Upper lobe of left lung (tissue), 6 donors: ENCODE results near the gene ATG4A. TPM values are rescaled to one million over a fixed set of nuclear protein-coding genes. Genes with fewer than 3 reads are reported as not detected.

Source experiments
- ATAC-seq, 2 donors: fragments of 200-7000 bp; cut with Tn5 transposase; one replicate each; pipeline ENCODE4 v1.9.1; 2022; ENCODE audit warnings: mild to moderate bottlenecking in 2 of 2, moderate library complexity in 2 of 2; ENCODE audit not compliant: low FRiP score in 2 of 2
- DNase-seq, 2 donors: peaks; one replicate each; pipeline ENCODE4 v3.0.0-alpha.2; 2019 to 2020
- H3K27ac ChIP-seq, 4 donors: fragments of 200-600 bp; sonication (generic); one replicate each; pipeline ENCODE4 v1.5.1; 2016 to 2019
- H3K27me3 ChIP-seq, 4 donors: fragments of 200-600 bp; sonication (generic); one replicate each; pipeline ENCODE4 v1.5.1; 2017 to 2019
- H3K36me3 ChIP-seq, 4 donors: fragments of 200-600 bp; sonication (generic); one replicate each; pipeline ENCODE4 v1.5.1; 2016 to 2019
- H3K4me1 ChIP-seq, 4 donors: fragments of 200-600 bp; sonication (generic); one replicate each; pipeline ENCODE4 v1.5.1; 2018 to 2019
- H3K4me3 ChIP-seq, 4 donors: fragments of 200-600 bp; sonication (generic); one replicate each; pipeline ENCODE4 v1.5.1; 2017 to 2019; ENCODE audit warnings: mild to moderate bottlenecking in 2 of 4, moderate library complexity in 1 of 4
- H3K9me3 ChIP-seq, 4 donors: fragments of 200-600 bp; sonication (generic); one replicate each; pipeline ENCODE4 v1.5.1; 2018 to 2019
- EP300 ChIP-seq, 4 donors: sonication (generic); formaldehyde crosslinking; IDR thresholded peaks; one replicate each; pipeline ENCODE4 v1.5.1; 2017; ENCODE audit warnings: antibody characterized with exemption in 4 of 4, control low read depth in 2 of 4
- POLR2A ChIP-seq, 4 donors: fragments of 450-650 bp; IDR thresholded peaks; one replicate each; pipeline ENCODE4 v1.5.1; 2016 to 2017; ENCODE audit warnings: antibody characterized with exemption in 4 of 4, mild to moderate bottlenecking in 2 of 4
- POLR2AphosphoS5 ChIP-seq, 2 donors: sonication (generic); formaldehyde crosslinking; IDR thresholded peaks; one replicate each; pipeline ENCODE4 v1.5.1; 2017; ENCODE audit warnings: antibody characterized with exemption in 2 of 2
- WGBS, 2 donors: methylation state at CpG; one replicate each; pipeline ENCODE4 v1.1.5; 2017 to 2018; 5-methylcytosine and 5-hydroxymethylcytosine counted together
- total RNA-seq, 6 donors: library from RNA; depleted of rRNA in 4 of 6; stranded (reverse); fragments of >200 nt in 4 of 6; gene quantifications; one replicate each; pipeline versions ENCODE4 v1.1.0 to v1.2.1, GENCODE V29; 2016 to 2021
- TF ChIP-seq, protein P1 (sequence below), 6 experiments: fragments of 450-650 bp in 4 of 6; fragments of 200-600 bp in 2 of 6; sonication (generic) in 2 of 6; IDR thresholded peaks; one replicate each; pipeline ENCODE4 v1.5.1; 2016 to 2019; ENCODE audit warnings: antibody characterized with exemption in 6 of 6
- donor health status: DM: no; HTN: no; CAD: no; lungs with moderate emphysema.
- donor health status: DM: no; HTN: yes; CAD: no; lungs with severe emphysema.

ATG4A gene
- total RNA-seq, 6 donors from 2014 or later = 9.4 to 21.0 (median 12.9) TPM

- Histone ChIP-seq H3K36me3 (no peaks in the 10 kb centered on the region), H3K27ac (no peak overlapping the region), H3K9me3 (no peaks in the 10 kb centered on the region), H3K27me3 (no peaks in the 10 kb centered on the region), H3K4me3 (no peak overlapping the region), H3K4me1 (no peaks in the 10 kb centered on the region)
- ATAC-seq (no peak), DNase-seq (no peak)
- 88 to 93% methylated on average over 3 of the region's 3 CpGs for whole genome bisulfite sequencing, 2 donors
- TF ChIP-seq POLR2A (IDR thresholded peaks at IDR 0.05) (no peak), EP300 (IDR thresholded peaks at IDR 0.05) (no peak), POLR2AphosphoS5 (IDR thresholded peaks at IDR 0.05) (no peak)
- TF ChIP-seq, protein P1, sequence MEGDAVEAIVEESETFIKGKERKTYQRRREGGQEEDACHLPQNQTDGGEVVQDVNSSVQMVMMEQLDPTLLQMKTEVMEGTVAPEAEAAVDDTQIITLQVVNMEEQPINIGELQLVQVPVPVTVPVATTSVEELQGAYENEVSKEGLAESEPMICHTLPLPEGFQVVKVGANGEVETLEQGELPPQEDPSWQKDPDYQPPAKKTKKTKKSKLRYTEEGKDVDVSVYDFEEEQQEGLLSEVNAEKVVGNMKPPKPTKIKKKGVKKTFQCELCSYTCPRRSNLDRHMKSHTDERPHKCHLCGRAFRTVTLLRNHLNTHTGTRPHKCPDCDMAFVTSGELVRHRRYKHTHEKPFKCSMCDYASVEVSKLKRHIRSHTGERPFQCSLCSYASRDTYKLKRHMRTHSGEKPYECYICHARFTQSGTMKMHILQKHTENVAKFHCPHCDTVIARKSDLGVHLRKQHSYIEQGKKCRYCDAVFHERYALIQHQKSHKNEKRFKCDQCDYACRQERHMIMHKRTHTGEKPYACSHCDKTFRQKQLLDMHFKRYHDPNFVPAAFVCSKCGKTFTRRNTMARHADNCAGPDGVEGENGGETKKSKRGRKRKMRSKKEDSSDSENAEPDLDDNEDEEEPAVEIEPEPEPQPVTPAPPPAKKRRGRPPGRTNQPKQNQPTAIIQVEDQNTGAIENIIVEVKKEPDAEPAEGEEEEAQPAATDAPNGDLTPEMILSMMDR (IDR thresholded peaks at IDR 0.05) = no peak
Observed at GRCh38 chrX:108169768-108170167, 78.2 kb downstream of the ATG4A start.

DNA sequence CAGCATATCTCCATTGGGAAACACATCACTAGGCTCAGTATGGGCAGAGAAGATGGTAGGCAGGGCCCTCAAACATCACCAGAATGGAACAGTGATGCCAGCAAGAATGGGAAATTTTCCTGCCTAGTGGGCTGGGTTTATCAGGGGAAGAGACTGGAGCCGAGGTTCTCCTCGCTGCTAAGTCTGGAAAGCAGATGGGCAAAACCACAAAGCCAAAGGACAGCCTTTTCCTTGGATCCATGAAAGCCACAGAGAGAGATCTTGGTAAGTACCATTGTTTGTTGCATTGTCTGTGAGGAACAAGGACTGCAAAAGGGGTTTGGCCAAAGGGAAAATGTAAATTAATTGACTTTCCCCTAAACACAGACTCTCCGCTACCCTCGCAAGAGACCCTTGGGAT lies 80.1 kb downstream of the ATG4A start:
- Histone ChIP-seq H3K4me3 (no peak overlapping the region), H3K36me3 (no peaks in the 10 kb centered on the region), H3K27ac (no peak overlapping the region), H3K4me1 (no peaks in the 10 kb centered on the region), H3K27me3 (no peaks in the 10 kb centered on the region), H3K9me3 (no peaks in the 10 kb centered on the region)
- ATAC-seq (no peak), DNase-seq (no peak)
- WGBS, 2 donors = 92 to 94% methylated on average over 4 of the region's 4 CpGs
- TF ChIP-seq, protein P1 (IDR thresholded peaks at IDR 0.05) = no peak
- TF ChIP-seq POLR2AphosphoS5 (IDR thresholded peaks at IDR 0.05) (no peak), EP300 (IDR thresholded peaks at IDR 0.05) (no peak), POLR2A (IDR thresholded peaks at IDR 0.05) (no peak)

GRCh38 chrX:108173874-108174273 lies 82.3 kb downstream of the ATG4A start:
- ATAC-seq = no peak
- H3K27me3 ChIP-seq = no peaks in the 10 kb centered on the region

GRCh38 chrX:108177351-108178142 lies 86.0 kb downstream of the ATG4A start:
- WGBS, 2 donors = 86 to 98% methylated on average over 6 to 8 of the region's 8 CpGs
- Histone ChIP-seq H3K4me1 (no peaks in the 10 kb centered on the region), H3K9me3 (no peaks in the 10 kb centered on the region), H3K36me3 (no peaks in the 10 kb centered on the region), H3K27me3 (no peaks in the 10 kb centered on the region), H3K4me3 (no peak overlapping the region), H3K27ac (no peak overlapping the region)
- DNase-seq = no peak
- ATAC-seq = no peak
- TF ChIP-seq, protein P1 (IDR thresholded peaks at IDR 0.05) = no peak
- TF ChIP-seq POLR2A (IDR thresholded peaks at IDR 0.05) (no peak), EP300 (IDR thresholded peaks at IDR 0.05) (no peak), POLR2AphosphoS5 (IDR thresholded peaks at IDR 0.05) (no peak)

More at GRCh38 chrX:108173874-108174273, 82.3 kb downstream of the ATG4A start:
- TF ChIP-seq, protein P1 (IDR thresholded peaks at IDR 0.05) = no peak
- TF ChIP-seq POLR2AphosphoS5 (IDR thresholded peaks at IDR 0.05) (no peak), EP300 (IDR thresholded peaks at IDR 0.05) (no peak), POLR2A (IDR thresholded peaks at IDR 0.05) (no peak)
- Histone ChIP-seq H3K4me3 (no peak overlapping the region), H3K36me3 (no peaks in the 10 kb centered on the region), H3K9me3 (no peaks in the 10 kb centered on the region), H3K27ac (no peak overlapping the region), H3K4me1 (no peaks in the 10 kb centered on the region)
- 30 to 54% methylated on average over 3 of the region's 3 CpGs for WGBS, 2 donors
- no peak for DNase-seq

DNA sequence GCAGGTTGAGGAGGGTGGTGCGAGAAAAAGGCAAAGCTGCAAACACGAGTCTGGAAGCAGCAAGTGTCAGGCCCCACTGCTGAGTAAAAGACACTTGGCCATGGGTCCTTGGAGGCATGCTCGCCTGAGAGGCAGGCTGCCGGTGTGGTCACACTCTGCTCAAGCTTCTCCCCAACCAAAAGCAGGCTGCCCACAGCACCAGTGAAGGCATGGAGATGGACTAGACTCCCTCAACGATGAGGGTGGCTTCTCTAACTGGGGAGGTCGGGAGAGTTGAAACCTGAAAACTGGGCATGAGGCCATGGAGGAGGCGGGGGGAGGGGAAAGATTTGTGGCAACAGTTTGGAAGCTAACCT lies 86.5 kb downstream of the ATG4A start:
- no peaks in the 10 kb centered on the region for H3K27me3 ChIP-seq
- TF ChIP-seq, protein P1 (IDR thresholded peaks at IDR 0.05) = no peak
- TF ChIP-seq POLR2A (IDR thresholded peaks at IDR 0.05) (no peak), EP300 (IDR thresholded peaks at IDR 0.05) (no peak), POLR2AphosphoS5 (IDR thresholded peaks at IDR 0.05) (no peak)
- no peak for ATAC-seq
- WGBS, 2 donors = 69 to 100% methylated on average over 2 to 7 of the region's 7 CpGs
- H3K4me1 ChIP-seq = no peaks in the 10 kb centered on the region
- H3K9me3 ChIP-seq = no peaks in the 10 kb centered on the region
- no peak overlapping the region for H3K27ac ChIP-seq
- DNase-seq = no peak
- H3K36me3 ChIP-seq = no peaks in the 10 kb centered on the region
- H3K4me3 ChIP-seq = no peak overlapping the region
